ENCODE data around the gene RDH14.

DNA sequence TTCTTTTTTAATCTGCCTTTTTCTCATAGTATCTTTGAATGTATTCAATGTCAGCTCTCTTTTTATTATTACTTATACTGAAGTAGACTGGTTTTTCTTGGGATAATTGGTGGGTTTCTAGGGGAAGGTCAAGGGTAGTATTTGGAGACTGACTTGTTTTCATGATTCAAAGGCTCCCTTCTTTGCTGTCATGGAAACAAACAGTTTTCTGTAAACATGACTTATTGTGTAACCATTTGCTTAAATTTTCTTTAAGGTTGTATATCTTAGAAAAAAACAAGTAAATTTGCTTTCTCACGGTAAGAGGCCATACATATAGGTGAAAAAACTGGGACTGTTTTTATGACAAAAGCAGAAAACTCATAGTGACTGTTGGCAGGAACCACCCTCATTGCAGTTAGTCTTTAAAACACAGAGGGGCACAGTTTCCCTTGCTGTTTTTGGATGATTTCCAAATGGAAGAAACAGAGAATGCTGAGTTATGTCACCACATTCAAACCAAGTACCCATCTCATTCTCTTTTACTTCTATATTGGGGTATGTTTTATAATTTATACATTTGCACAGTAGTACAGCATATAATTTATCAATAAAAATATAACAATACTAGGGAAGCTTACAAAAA, 5.8 kb upstream of the RDH14 start:
- TF ChIP-seq, protein P1, sequence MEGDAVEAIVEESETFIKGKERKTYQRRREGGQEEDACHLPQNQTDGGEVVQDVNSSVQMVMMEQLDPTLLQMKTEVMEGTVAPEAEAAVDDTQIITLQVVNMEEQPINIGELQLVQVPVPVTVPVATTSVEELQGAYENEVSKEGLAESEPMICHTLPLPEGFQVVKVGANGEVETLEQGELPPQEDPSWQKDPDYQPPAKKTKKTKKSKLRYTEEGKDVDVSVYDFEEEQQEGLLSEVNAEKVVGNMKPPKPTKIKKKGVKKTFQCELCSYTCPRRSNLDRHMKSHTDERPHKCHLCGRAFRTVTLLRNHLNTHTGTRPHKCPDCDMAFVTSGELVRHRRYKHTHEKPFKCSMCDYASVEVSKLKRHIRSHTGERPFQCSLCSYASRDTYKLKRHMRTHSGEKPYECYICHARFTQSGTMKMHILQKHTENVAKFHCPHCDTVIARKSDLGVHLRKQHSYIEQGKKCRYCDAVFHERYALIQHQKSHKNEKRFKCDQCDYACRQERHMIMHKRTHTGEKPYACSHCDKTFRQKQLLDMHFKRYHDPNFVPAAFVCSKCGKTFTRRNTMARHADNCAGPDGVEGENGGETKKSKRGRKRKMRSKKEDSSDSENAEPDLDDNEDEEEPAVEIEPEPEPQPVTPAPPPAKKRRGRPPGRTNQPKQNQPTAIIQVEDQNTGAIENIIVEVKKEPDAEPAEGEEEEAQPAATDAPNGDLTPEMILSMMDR (tag by site-specific recombination; IDR thresholded peaks at IDR 0.05): no peak
- TF ChIP-seq ZNF24 (tag by site-specific recombination; IDR thresholded peaks at IDR 0.05) (no peak), ZNF302 (tag by site-specific recombination; IDR thresholded peaks at IDR 0.05; ENCODE audit: low read depth) (no peak), ZNF354C (tag by site-specific recombination; IDR thresholded peaks at IDR 0.05; ENCODE audit: borderline replicate concordance, low read depth) (no peak)
- TF ChIP-seq, protein P2, sequence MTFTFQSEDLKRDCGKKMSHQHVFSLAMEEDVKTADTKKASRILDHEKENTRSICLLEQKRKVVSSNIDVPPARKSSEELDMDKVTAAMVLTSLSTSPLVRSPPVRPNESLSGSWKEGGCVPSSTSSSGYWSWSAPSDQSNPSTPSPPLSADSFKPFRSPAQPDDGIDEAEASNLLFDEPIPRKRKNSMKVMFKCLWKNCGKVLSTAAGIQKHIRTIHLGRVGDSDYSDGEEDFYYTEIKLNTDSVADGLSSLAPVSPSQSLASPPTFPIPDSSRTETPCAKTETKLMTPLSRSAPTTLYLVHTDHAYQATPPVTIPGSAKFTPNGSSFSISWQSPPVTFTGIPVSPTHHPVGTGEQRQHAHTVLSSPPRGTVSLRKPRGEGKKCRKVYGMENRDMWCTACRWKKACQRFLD (tag by site-specific recombination; IDR thresholded peaks at IDR 0.05): no peak

Data from HEK293 (cell line).